ENCODE data around the gene SYNPR.

SYNPR gene

GRCh38 chr3:63308072-63308471 is 30.0 kb downstream of the SYNPR start:
- DNase-seq = no peak

GRCh38 chr3:63309768-63310167 is 31.7 kb downstream of the SYNPR start:
- no peak for DNase-seq

- DNase-seq = no peak
Measured at GRCh38 chr3:63323766-63324165, 45.7 kb downstream of the SYNPR start.

GRCh38 chr3:63324621-63325020 is 46.5 kb downstream of the SYNPR start:
- no peak for DNase-seq

- no peak for DNase-seq
Measured at GRCh38 chr3:63325386-63325785, 47.3 kb downstream of the SYNPR start.

- DNase-seq = no peak
Measured at GRCh38 chr3:63328365-63328764, 50.3 kb downstream of the SYNPR start.

- no peak for DNase-seq
Measured at GRCh38 chr3:63331520-63331919, 53.4 kb downstream of the SYNPR start.

- no peak for DNase-seq
Measured at GRCh38 chr3:63333815-63334214, 55.7 kb downstream of the SYNPR start.

- no peak for DNase-seq
Measured at GRCh38 chr3:63338351-63338750, 60.2 kb downstream of the SYNPR start.

- peak; percentile 11 for DNase-seq
Measured at GRCh38 chr3:63343674-63344073, 65.6 kb downstream of the SYNPR start.

GRCh38 chr3:63344661-63345060 is 66.6 kb downstream of the SYNPR start:
- DNase-seq = no peak

- DNase-seq = no peak
Measured at GRCh38 chr3:63349583-63350573, 71.8 kb downstream of the SYNPR start.

GRCh38 chr3:63351159-63352007 is 73.3 kb downstream of the SYNPR start:
- DNase-seq = no peak

- DNase-seq = no peak
Measured at GRCh38 chr3:63352008-63352279, 73.8 kb downstream of the SYNPR start.

- no peak for DNase-seq
Measured at GRCh38 chr3:63353383-63353782, 75.3 kb downstream of the SYNPR start.

GRCh38 chr3:63354160-63354559 is 76.1 kb downstream of the SYNPR start:
- no peak for DNase-seq

GRCh38 chr3:63355809-63356208 is 77.7 kb downstream of the SYNPR start:
- DNase-seq = no peak

GRCh38 chr3:63364495-63364894 is 86.4 kb downstream of the SYNPR start:
- no peak for DNase-seq

- no peak for DNase-seq
Measured at GRCh38 chr3:63364910-63365309, 86.8 kb downstream of the SYNPR start.

GRCh38 chr3:63365671-63366070 is 87.6 kb downstream of the SYNPR start:
- DNase-seq = no peak

GRCh38 chr3:63370094-63370493 is 92.0 kb downstream of the SYNPR start:
- DNase-seq = no peak

- no peak for DNase-seq
Measured at GRCh38 chr3:63383040-63383439, 104.9 kb downstream of the SYNPR start.

GRCh38 chr3:63384382-63384781 is 106.3 kb downstream of the SYNPR start:
- no peak for DNase-seq

GRCh38 chr3:63385629-63386028 is 107.5 kb downstream of the SYNPR start:
- no peak for DNase-seq
